MV-4-11 (cell line): ENCODE data around the gene NPIPB8.
"Not testable (repeated sequence)": the region's sequence is repeated elsewhere in the genome, so short reads cannot be mapped to it uniquely, and the experiment has no call there.

ENCODE experiments used
- DNase-seq: peaks from one replicate; lab custom pipeline; 2025; lab: John Stamatoyannopoulos, UW

The NPIPB8 gene

GRCh38 chr16:28636093-28636823 lies 1.6 kb upstream of the NPIPB8 start:
- not testable (repeated sequence) for DNase-seq

DNA sequence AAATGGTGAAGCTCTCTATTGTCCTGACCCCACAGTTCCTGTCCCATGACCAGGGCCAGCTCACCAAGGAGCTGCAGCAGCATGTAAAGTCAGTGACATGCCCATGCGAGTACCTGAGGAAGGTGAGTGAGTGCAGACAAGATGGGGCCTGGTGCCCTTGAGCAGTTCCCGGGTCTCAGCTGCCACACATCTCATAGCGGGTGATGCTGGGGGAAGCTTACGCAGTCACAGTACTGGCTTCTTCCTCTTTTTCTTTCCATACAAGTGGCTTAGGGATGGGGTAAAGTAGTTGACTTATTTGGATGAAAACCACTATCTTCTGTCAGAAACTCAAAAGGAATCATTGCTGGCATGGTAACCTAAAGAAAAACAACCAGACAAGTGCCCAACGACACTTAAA lies 494 bp downstream of the NPIPB8 start:
- DNase-seq: peak; percentile 3

DNA sequence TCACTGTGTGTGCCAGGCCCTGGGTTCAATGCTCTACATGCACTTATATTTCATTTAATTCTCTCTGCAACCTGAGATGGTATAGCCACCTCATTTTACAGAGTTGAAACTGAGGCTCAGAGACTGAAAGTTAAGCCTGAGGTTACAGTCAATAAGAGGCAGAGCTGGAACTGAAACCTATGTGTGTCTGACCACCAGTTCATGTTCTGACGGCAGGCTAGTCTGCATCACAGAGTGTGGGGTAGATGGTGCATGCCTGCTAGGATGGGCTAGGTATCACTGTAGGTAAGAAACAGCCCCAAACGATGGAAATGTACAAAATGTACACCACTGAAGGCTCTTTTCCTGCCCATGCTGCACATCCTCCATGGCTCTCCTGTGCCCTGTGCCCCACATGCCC lies 2.1 kb downstream of the NPIPB8 start:
- peak; percentile 30 for DNase-seq

DNA sequence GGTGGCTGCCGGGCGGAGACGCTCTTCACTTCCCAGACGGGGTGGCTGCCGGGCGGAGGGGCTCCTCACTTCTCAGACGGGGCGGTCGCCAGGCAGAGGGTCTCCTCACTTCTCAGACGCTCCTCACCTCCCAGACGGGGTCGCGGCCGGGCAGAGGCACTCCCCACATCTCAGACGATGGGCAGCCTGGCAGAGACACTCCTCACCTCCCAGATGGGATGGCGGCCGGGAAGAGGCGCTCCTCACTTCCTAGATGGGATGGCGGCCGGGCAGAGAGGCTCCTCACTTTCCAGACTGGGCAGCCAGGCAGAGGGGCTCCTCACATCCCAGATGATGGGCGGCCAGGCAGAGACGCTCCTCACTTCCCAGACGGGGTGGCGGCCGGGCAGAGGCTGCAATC lies 28.4 kb downstream of the NPIPB8 start:
- DNase-seq: not testable (repeated sequence)

DNA sequence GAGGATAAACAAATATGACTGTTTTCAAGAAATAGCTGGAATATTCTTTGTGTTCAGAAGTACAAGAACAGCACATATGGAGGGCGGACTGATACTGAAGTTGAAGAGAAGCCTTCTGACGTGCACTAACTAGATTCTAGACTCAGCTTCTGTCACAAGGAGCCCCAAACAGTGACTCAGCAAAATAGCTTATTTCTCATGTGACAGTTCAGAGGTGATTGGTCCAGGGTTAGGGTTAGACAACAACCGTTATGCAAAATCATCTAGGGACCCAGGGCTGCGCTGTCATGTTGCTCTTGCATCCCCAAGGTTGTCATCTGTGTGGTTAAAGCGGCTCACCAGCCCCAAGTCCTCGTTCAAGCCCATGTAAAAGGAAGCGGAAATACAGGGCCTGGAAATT lies 29.6 kb downstream of the NPIPB8 start:
- not testable (repeated sequence) for DNase-seq

GRCh38 chr16:28668199-28668598 lies 30.3 kb downstream of the NPIPB8 start:
- DNase-seq: not testable (repeated sequence)

DNA sequence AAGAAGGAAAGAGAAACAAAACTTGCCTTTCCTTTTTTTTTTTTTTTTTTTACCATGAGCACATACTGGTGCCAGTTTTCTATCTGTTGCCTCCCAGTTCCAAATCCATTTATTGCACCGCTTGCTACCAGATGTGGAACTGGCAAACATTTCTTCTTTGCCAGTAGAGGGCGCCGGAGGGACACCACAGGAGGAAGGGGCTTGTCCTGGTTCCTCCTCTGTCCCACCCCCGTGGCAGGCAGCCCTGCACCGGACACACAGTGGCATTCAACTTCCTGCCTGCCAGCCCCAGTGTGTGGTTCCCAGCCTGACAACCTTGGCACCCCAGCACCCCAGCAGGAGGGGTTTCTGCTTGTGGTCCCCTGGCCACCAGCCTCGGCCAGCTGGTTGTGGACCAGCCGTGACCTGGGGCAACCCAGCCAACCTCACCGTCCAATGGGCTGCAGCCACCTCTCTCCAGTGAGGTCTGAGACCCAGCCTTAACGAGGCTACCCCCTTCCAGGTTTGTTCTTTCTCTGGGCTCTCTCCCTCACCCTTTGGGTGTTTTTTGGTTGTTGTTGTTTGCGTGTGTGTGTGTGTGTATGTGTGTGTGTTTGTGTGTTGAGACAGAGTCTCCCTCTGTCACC lies 50.6 kb downstream of the NPIPB8 start:
- DNase-seq: not testable (repeated sequence)

GRCh38 chr16:28689425-28689824 lies 51.6 kb downstream of the NPIPB8 start:
- DNase-seq: not testable (repeated sequence)

DNA sequence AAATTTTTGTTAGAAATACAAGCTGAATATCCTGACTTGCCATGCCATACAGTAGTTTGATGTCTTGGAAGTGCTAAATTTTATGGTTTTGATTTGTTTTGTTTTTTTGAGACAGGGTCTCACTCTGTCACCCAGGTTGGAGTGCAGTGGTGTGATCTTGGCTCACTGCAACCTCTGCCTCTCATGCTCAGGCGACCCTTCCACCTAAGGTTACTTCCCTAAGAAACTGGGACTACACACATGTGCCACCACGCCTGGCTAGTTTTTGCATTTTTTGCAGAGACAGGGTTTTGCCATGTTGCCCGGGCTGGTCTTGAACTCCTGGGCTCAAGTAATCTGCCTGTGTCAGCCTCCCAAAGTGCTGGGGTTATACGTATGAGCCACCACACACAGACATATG lies 53.9 kb downstream of the NPIPB8 start:
- not testable (repeated sequence) for DNase-seq

GRCh38 chr16:28693257-28693950 lies 55.5 kb downstream of the NPIPB8 start:
- DNase-seq: not testable (repeated sequence)

GRCh38 chr16:28699792-28700191 lies 61.9 kb downstream of the NPIPB8 start:
- not testable (repeated sequence) for DNase-seq

DNA sequence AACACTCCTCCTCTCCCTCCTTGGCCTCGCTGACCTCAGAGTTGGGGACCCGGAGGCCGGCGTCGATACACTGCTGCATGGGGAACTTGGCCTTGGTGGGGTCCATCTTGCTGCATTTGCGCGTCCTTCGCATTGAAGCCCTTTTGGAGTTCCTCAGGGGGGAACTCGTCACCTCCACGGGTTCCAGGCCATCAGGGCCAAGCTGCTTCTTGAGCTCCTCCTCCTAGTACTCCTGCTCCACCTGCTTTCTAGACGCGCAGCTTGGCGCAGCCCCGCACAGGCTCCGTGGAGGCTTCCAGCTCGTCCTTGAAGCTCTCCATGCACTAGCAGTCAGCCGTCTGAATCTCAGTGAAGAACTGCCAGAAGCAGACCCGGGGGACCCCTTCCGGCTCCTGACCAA lies 62.5 kb downstream of the NPIPB8 start:
- not testable (repeated sequence) for DNase-seq

DNA sequence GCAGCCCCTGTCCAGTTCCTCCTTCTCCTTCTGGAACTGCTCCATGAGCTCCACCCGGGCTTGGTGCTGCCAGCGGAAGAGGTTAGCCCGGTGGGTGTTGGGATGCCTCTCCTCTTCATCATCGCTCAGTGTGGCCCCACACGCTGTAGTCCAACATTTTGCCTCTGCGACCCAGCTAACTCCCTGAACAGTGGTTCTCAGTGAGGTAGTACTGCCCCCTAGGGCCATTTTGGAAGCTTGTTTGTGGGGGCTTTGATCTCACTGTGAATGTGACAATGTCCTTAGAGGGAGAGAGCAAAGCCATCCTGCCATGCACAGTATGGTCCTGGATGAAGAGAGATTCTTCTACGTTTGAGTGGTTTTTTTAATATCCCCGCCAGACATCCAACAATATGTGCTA lies 63.5 kb downstream of the NPIPB8 start:
- DNase-seq: not testable (repeated sequence)

GRCh38 chr16:28704246-28704645 lies 66.4 kb downstream of the NPIPB8 start:
- not testable (repeated sequence) for DNase-seq
